ENCODE data around the gene EBPL. TPM values are rescaled to one million over a fixed set of nuclear protein-coding genes. Genes with fewer than 3 reads are reported as not detected.

Gene EBPL
- total and polyA plus RNA-seq, 9 of the 15 experiments (the other 6 are each of a cell fraction or from before 2014, with no cell fraction given): 5.2 to 68.3 (median 43.0) TPM

DNA sequence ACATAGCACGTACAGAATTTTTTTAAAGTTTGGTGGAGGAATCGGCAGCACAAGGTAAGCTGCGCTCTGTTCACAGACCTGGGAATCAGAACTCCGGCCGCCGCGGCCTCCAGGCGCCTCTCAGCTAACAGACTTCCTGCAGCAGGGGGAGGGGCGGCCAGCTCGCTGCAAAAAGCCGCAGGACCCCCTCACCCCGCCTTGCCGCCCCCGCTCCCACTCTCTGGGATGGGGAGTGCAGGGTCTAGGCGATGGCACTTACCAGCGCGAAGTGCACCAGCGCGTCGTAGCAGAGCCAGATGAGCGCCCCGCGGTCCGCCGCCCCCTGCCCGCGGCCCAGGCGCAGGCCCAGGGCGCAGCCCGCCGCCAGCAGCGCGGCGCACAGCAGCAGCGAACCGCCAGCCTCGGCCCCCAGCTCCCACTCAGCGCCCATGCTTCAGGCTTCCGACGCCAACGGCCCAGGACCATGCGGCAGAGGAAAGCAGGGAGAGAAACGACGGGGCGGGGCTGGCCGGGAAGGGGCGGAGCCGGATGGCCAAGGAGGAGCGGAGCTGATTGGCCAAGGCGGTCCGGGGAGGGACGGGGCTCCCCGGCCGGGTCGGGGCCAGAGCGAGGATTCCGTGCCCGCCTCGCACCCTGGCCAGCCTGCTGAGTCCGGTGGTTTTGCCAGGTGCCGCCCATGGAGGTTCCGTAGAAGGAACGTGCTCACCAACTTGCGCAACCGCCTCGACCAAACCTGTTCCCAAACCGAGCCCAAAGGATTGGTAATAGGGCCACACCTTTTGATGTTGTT is at the start of gene EBPL (continued):
- TF ChIP-seq UBTF (IDR thresholded peaks at IDR 0.05; ENCODE audit: borderline replicate concordance in 1 of 2, low read depth in 2 of 2, low read length in 2 of 2) (0 out of 4 replicates have a peak, but pooled peaks of 1 of the 2 experiments have one; percentile 45), JUN (IDR thresholded peaks at IDR 0.05; ENCODE audit: borderline replicate concordance, low read depth, low read length) (no peak), JUN (CRISPR knock-in tag; IDR thresholded peaks at IDR 0.05; ENCODE audit: borderline replicate concordance) (no peak), TBP (optimal IDR thresholded peaks at IDR 0.05; ENCODE audit: low read depth, low read length) (peak; percentile 67), ZNF140 (CRISPR knock-in tag; IDR thresholded peaks at IDR 0.05) (no peak), TAF9B (IDR thresholded peaks at IDR 0.05; ENCODE audit: partially characterized antibody) (no peak), RBBP5 (IDR thresholded peaks at IDR 0.05; ENCODE audit: borderline replicate concordance, insufficient read depth, low read length, poor library complexity, severe bottlenecking) (peak; percentile 82), ZNF79 (CRISPR knock-in tag; IDR thresholded peaks at IDR 0.05; ENCODE audit: low read depth) (no peak), SUPT5H (IDR thresholded peaks at IDR 0.05) (peak; percentile 71), RBFOX2 (IDR thresholded peaks at IDR 0.05; ENCODE audit: low read depth, low read length) (peak; percentile 88), SREBF1 (IDR thresholded peaks at IDR 0.05; ENCODE audit: borderline replicate concordance, low read depth, low read length) (no peak), MAZ (CRISPR knock-in tag; conservative IDR thresholded peaks at IDR 0.05 in 1 of 2, IDR thresholded peaks at IDR 0.05 in 1 of 2) (peak in 1 of 2 experiments; percentile 39; a peak in 1 of 4 replicates), CREM (IDR thresholded peaks at IDR 0.05; ENCODE audit: low read depth) (no peak)
- TF ChIP-seq, protein P1, sequence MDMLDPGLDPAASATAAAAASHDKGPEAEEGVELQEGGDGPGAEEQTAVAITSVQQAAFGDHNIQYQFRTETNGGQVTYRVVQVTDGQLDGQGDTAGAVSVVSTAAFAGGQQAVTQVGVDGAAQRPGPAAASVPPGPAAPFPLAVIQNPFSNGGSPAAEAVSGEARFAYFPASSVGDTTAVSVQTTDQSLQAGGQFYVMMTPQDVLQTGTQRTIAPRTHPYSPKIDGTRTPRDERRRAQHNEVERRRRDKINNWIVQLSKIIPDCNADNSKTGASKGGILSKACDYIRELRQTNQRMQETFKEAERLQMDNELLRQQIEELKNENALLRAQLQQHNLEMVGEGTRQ (CRISPR knock-in tag; IDR thresholded peaks at IDR 0.05): no peak
